Transverse colon (tissue), 4 donors: Measurements from ENCODE around the gene CALHM2. TPM values are rescaled to one million over a fixed set of nuclear protein-coding genes. Genes with fewer than 3 reads are reported as not detected.

Experiments used
- DNase-seq: peaks from one replicate; pipeline ENCODE4 v3.0.0-alpha.2; 2019
- H3K27ac ChIP-seq, 4 donors: fragments of 200-600 bp; sonication (generic); 2 replicates each; pipeline ENCODE4 v1.5.1; 2016 to 2018; ENCODE audit warnings: inconsistent platforms in 4 of 4
- H3K27me3 ChIP-seq: fragments of 200-600 bp; sonication (generic); 2 replicates; pipeline ENCODE4 v1.5.1; 2017; ENCODE audit warnings: inconsistent platforms
- H3K36me3 ChIP-seq, 4 donors: fragments of 200-600 bp; sonication (generic); 2 replicates each; pipeline ENCODE4 v1.5.1; 2017 to 2019; ENCODE audit warnings: inconsistent platforms in 4 of 4
- H3K4me1 ChIP-seq, 4 donors: fragments of 200-600 bp; sonication (generic); 2 replicates each; pipeline ENCODE4 v1.5.1; 2017 to 2020; ENCODE audit warnings: inconsistent platforms in 4 of 4
- H3K4me3 ChIP-seq, 4 donors: fragments of 200-600 bp; sonication (generic); 1 replicate in 1 of 4; 2 replicates in 3 of 4; pipeline versions ENCODE4 v1.5.1 to v1.6.1; 2017 to 2019; ENCODE audit warnings: inconsistent platforms in 4 of 4
- H3K9me3 ChIP-seq, 2 donors: fragments of 200-600 bp; sonication (generic); 2 replicates each; pipeline ENCODE4 v1.5.1; 2017 to 2019; ENCODE audit warnings: inconsistent platforms in 2 of 2
- EP300 ChIP-seq: sonication (generic); formaldehyde crosslinking; IDR thresholded peaks from one replicate; pipeline ENCODE4 v1.6.1; 2017; ENCODE audit warnings: antibody characterized with exemption, low read depth
- POLR2A ChIP-seq: fragments of 450-650 bp; IDR thresholded peaks from one replicate; pipeline ENCODE4 v1.6.1; 2016; ENCODE audit warnings: antibody characterized with exemption, mild to moderate bottlenecking, moderate library complexity
- POLR2AphosphoS5 ChIP-seq, 3 donors: sonication (generic); formaldehyde crosslinking; IDR thresholded peaks; one replicate each; pipeline ENCODE4 v1.6.1; 2016; ENCODE audit warnings: antibody characterized with exemption in 3 of 3
- WGBS, 2 donors: methylation state at CpG; one replicate each; pipeline ENCODE4 v1.1.5; 2018; ENCODE audit warnings: low coverage in 1 of 2; 5-methylcytosine and 5-hydroxymethylcytosine counted together
- in situ Hi-C, 4 donors: fragments of 200-750 bp; cut with MboI; loops; one replicate each; pipeline versions ENCODE4 v1.15.0 to v1.15.1; 2017; ENCODE audit warnings: low sequenced_read_pairs in 3 of 4, low pct_ligation_motif_present in 1 of 4, low pct_unique_long_range_greater_than_20kb in 1 of 4
- intact Hi-C: fragments of 100-400 bp; cut with DNase I; formaldehyde crosslinking; loops from one replicate; pipeline ENCODE4 v1.15.1; 2023; ENCODE audit warnings: low total_unique reads
- total RNA-seq, 4 donors: library from RNA; depleted of rRNA; stranded (reverse); fragments of >200 nt; gene quantifications; one replicate each; pipeline ENCODE4 v1.1.0, GENCODE V29; 2016
- TF ChIP-seq, protein P1 (sequence below), 5 experiments: fragments of 200-600 bp in 3 of 5; fragments of 450-650 bp in 2 of 5; sonication (generic) in 3 of 5; IDR thresholded peaks; 1 replicate in 2 of 5; 2 replicates in 3 of 5; pipeline ENCODE4 v1.5.1; 2016 to 2017; ENCODE audit warnings: antibody characterized with exemption in 5 of 5, inconsistent platforms in 3 of 5, mild to moderate bottlenecking in 2 of 5, moderate library complexity in 1 of 5

The CALHM2 gene
- total RNA-seq, 4 donors from 2014 or later, result 3.2 to 21.1 (median 15.7) TPM

DNA sequence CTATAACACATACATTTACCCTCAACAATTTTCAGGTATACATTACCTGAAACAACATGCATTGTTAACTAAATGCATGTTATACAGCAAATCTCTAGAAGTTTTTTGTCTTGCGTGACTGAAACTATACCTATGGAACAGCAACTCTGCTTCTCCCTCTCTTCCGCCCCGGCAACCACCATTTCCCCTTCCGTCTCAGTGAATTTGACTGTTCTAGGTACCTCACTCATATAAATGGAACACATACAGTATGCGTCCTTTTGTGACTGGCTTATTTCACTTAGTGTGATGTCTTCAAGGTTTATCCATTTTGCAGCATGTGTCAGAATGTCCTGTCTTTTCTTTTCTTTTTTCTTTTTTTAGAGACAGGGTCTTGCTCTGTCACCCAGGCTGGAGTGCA is 22.5 kb downstream of the CALHM2 start:
- Histone ChIP-seq H3K9me3 (no peaks in the 10 kb centered on the region), H3K36me3 (peaks cover 0 to 36% (median 12%) of the 10 kb centered on the region in 4 donors), H3K4me3 (no peak overlapping the region), H3K4me1 (no peaks in the 10 kb centered on the region), H3K27me3 (no peaks in the 10 kb centered on the region), H3K27ac (no peak overlapping the region)
- DNase-seq, result no peak
- TF ChIP-seq POLR2AphosphoS5 (IDR thresholded peaks at IDR 0.05) (no peak), POLR2A (no peak), EP300 (no peak)
- TF ChIP-seq, protein P1, sequence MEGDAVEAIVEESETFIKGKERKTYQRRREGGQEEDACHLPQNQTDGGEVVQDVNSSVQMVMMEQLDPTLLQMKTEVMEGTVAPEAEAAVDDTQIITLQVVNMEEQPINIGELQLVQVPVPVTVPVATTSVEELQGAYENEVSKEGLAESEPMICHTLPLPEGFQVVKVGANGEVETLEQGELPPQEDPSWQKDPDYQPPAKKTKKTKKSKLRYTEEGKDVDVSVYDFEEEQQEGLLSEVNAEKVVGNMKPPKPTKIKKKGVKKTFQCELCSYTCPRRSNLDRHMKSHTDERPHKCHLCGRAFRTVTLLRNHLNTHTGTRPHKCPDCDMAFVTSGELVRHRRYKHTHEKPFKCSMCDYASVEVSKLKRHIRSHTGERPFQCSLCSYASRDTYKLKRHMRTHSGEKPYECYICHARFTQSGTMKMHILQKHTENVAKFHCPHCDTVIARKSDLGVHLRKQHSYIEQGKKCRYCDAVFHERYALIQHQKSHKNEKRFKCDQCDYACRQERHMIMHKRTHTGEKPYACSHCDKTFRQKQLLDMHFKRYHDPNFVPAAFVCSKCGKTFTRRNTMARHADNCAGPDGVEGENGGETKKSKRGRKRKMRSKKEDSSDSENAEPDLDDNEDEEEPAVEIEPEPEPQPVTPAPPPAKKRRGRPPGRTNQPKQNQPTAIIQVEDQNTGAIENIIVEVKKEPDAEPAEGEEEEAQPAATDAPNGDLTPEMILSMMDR (IDR thresholded peaks at IDR 0.05), result no peak
- in situ Hi-C loops (loop anchor here in 1 of 4 donors (10.0 kb wide), 1 partner anchor 55 kb away; no protein-coding TSS in a partner anchor), intact Hi-C loops (no loop called here)
- 96% methylated on average over 5 of the region's 5 CpGs for WGBS, 2 donors

DNA sequence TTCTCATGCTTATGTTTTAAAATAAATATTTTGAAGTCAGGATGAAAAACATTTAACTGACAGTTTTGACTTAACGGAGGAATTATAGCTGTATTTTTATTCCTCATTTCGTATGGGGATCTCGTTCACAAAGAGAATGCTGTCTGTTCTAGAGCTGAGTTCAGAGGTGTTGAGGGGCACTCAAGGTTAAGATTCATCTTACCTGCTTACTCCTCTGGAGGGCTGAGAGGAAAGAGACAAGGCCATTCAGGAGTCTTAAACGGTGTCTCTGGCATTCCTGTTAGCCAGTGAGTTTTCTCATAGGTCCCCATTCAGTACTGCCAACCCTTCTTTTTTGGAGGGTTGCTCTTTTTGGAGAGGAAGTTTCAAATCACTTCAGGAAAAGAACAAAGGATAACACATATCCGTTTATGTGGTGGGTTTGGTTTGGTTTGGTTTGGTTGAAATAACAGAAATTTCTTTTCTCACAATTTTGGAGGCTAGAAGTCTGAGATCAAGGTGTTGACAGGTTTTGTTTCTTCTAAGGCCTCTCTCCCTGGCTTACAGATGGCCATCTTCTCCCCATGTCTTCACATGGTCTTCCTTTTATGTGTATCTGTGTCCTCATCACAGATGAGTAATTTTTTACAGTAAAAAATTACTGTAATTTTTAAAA is 23.1 kb downstream of the CALHM2 start:
- in situ Hi-C loops, result loop anchor here in 1 of 4 donors (10.0 kb wide), 1 partner anchor 56 kb away; no protein-coding TSS in a partner anchor
- 73 to 89% methylated on average over 4 to 5 of the region's 5 CpGs for WGBS, 2 donors
- no peak for DNase-seq

GRCh38 chr10:103427866-103428265 is 24.3 kb downstream of the CALHM2 start:
- H3K27ac ChIP-seq, result no peak overlapping the region
- H3K4me1 ChIP-seq, result no peaks in the 10 kb centered on the region
- peaks cover 0 to 39% (median 18%) of the 10 kb centered on the region in 4 donors for H3K36me3 ChIP-seq
- intact Hi-C loops (no loop called here), in situ Hi-C loops (loop anchor here in 1 of 4 donors (10.0 kb wide), 1 partner anchor 57 kb away; no protein-coding TSS in a partner anchor)
- no peak overlapping the region for H3K4me3 ChIP-seq
- DNase-seq, result no peak
- TF ChIP-seq EP300, result no peak
- no peak for TF ChIP-seq POLR2AphosphoS5 (IDR thresholded peaks at IDR 0.05)
- TF ChIP-seq, protein P1 (IDR thresholded peaks at IDR 0.05), result no peak
- TF ChIP-seq POLR2A, result no peak
- no peaks in the 10 kb centered on the region for H3K9me3 ChIP-seq
- no peaks in the 10 kb centered on the region for H3K27me3 ChIP-seq
- 88 to 96% methylated on average over 5 to 9 of the region's 9 CpGs for WGBS, 2 donors

More for the DNA sequence above, 23.1 kb downstream of the CALHM2 start:
- intact Hi-C loops, result no loop called here
- Histone ChIP-seq H3K4me3 (no peak overlapping the region), H3K27ac (no peak overlapping the region), H3K9me3 (no peaks in the 10 kb centered on the region), H3K36me3 (peaks cover 0 to 36% (median 14%) of the 10 kb centered on the region in 4 donors), H3K27me3 (no peaks in the 10 kb centered on the region), H3K4me1 (no peaks in the 10 kb centered on the region)
- TF ChIP-seq POLR2A (no peak), EP300 (no peak), POLR2AphosphoS5 (IDR thresholded peaks at IDR 0.05) (no peak)
- TF ChIP-seq, protein P1 (IDR thresholded peaks at IDR 0.05), result no peak

- WGBS, 2 donors, result 20 to 95% methylated on average over 1 to 5 of the region's 5 CpGs
- intact Hi-C loops (no loop called here), in situ Hi-C loops (loop anchor here in 2 of 4 donors (10.0 to 25.0 kb wide), 2 partner anchors 61 to 264 kb away; no protein-coding TSS in a partner anchor)
- H3K27me3 ChIP-seq, result no peaks in the 10 kb centered on the region
- DNase-seq, result no peak
- H3K27ac ChIP-seq, result no peak overlapping the region
- TF ChIP-seq EP300, result no peak
- no peak for TF ChIP-seq POLR2A
- TF ChIP-seq, protein P1 (IDR thresholded peaks at IDR 0.05), result no peak
- TF ChIP-seq POLR2AphosphoS5 (IDR thresholded peaks at IDR 0.05), result no peak
- no peak overlapping the region for H3K4me3 ChIP-seq
- no peaks in the 10 kb centered on the region for H3K9me3 ChIP-seq
- no peaks in the 10 kb centered on the region for H3K4me1 ChIP-seq
- H3K36me3 ChIP-seq, result peaks cover 0 to 44% (median 15%) of the 10 kb centered on the region in 4 donors
Observed at GRCh38 chr10:103423748-103424147, 28.4 kb downstream of the CALHM2 start.
